ENCODE results near the gene ATG9B.

DNA sequence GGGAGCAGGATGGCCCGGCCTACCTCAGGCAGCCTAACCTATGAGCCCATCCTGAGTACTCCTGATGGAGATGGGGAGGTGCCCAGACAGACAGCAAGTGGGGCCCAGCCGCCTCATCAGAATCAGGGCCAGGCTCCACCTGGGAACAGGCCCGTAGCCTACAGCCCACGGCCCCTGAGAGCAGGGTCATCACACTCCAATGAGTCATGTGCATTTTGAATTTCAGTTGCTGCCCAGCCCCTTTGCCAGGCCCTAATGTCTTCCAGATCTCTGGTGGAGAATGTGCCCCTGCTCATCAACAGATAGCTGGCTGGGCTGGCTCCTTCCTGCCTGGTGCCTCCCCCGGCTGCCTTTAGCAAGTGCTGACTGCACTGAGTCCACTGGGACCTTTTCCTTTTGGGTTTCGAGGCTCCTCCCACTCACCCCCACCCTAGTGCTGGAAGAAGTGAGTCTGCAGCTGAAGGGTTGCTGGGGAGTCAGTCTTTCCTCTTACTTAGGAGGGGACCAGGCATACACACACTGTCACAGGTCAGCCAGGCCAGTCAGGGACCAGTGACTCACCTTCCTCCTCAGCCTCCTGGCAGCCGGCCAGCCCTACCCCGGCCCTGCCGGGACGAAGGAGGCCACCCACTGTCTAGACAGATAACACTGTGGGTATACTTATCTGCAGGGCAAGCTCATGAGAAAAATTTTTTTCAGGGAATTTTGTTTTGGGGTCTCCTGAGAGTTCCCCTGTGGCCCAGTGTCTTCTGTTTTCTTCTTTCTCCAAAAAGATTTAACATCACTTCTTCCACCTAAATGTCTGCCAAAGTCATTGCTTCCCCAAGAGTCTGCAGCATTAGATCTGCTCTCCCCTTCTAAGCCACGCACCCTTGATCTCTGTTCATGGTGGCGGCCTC, 14.9 kb upstream of the ATG9B start:
- TF ChIP-seq, protein P1, sequence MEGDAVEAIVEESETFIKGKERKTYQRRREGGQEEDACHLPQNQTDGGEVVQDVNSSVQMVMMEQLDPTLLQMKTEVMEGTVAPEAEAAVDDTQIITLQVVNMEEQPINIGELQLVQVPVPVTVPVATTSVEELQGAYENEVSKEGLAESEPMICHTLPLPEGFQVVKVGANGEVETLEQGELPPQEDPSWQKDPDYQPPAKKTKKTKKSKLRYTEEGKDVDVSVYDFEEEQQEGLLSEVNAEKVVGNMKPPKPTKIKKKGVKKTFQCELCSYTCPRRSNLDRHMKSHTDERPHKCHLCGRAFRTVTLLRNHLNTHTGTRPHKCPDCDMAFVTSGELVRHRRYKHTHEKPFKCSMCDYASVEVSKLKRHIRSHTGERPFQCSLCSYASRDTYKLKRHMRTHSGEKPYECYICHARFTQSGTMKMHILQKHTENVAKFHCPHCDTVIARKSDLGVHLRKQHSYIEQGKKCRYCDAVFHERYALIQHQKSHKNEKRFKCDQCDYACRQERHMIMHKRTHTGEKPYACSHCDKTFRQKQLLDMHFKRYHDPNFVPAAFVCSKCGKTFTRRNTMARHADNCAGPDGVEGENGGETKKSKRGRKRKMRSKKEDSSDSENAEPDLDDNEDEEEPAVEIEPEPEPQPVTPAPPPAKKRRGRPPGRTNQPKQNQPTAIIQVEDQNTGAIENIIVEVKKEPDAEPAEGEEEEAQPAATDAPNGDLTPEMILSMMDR (IDR thresholded peaks at IDR 0.05): no peak
- no peak for TF ChIP-seq POLR2A (IDR thresholded peaks at IDR 0.05; ENCODE audit: low read depth)

Measured in esophagus muscularis mucosa (tissue), 3 donors.